GM15510 (cell line): ENCODE measurements around the gene TOR3A.

ENCODE experiments used
- POLR2A ChIP-seq: IDR thresholded peaks from 3 replicates; pipeline ENCODE4 v1.6.1; 2011; ENCODE audit warnings: borderline replicate concordance; ENCODE audit not compliant: insufficient read length; ENCODE audit errors: extremely low read depth

The TOR3A gene

GRCh38 chr1:179126338-179127060 is 44.6 kb downstream of the TOR3A start:
- TF ChIP-seq POLR2A, result no peak

GRCh38 chr1:179127163-179127895 is 45.5 kb downstream of the TOR3A start:
- no peak for TF ChIP-seq POLR2A

- no peak for TF ChIP-seq POLR2A
These were observed 46.6 kb downstream of the TOR3A start for GRCh38 chr1:179128520-179128919.

- no peak for TF ChIP-seq POLR2A
These were observed 48.0 kb downstream of the TOR3A start for GRCh38 chr1:179129702-179130473.

GRCh38 chr1:179137617-179138255 is 55.9 kb downstream of the TOR3A start:
- no peak for TF ChIP-seq POLR2A

- TF ChIP-seq POLR2A, result no peak
These were observed 59.9 kb downstream of the TOR3A start for GRCh38 chr1:179141592-179142251.

- TF ChIP-seq POLR2A, result no peak
These were observed 61.0 kb downstream of the TOR3A start for GRCh38 chr1:179142889-179143299.

GRCh38 chr1:179143322-179143721 is 61.5 kb downstream of the TOR3A start:
- no peak for TF ChIP-seq POLR2A

GRCh38 chr1:179144626-179145025 is 62.8 kb downstream of the TOR3A start:
- TF ChIP-seq POLR2A, result no peak

GRCh38 chr1:179145521-179145920 is 63.7 kb downstream of the TOR3A start:
- TF ChIP-seq POLR2A, result no peak
